ENCODE results near the gene SHD. TPM values are rescaled to one million over a fixed set of nuclear protein-coding genes. Genes with fewer than 3 reads are reported as not detected.
"Not testable (repeated sequence)": the region's sequence is repeated elsewhere in the genome, so short reads cannot be mapped to it uniquely, and the experiment has no call there.

Gene SHD
- total RNA-seq, 1 donor from 2014 or later, result not detected

DNA sequence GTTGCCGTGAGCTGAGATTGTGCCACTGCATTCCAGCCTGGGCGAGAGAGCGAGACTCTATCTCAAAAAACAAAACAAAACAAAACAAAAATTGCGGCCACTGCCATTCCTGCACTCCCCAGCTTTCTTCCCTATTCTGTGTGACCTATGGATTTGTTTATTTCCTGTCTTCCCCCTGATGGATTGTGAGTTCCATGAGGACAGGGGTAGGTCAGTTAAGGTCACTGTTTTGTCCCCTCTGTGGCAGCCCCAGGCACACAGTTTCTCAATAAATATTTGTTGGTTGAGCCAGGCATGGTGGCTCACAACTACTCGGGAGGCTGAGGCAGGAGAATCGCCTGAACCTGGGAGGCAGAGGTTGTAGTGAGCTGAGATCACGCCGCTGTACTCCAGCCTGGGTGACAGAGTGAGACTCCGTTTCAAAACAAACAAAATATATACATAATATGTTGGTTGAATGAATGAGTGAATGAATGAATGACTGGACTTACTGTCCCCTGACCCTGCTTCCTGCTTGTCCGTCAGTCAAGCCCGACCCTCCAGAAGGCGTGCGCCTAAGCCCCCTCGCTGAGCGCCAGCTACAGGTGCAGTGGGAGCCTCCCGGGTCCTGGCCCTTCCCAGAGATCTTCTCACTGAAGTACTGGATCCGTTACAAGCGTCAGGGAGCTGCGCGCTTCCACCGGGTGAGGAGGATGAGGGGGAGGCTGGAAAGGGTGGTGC is 44.8 kb upstream of the SHD start:
- TF ChIP-seq, protein P1, sequence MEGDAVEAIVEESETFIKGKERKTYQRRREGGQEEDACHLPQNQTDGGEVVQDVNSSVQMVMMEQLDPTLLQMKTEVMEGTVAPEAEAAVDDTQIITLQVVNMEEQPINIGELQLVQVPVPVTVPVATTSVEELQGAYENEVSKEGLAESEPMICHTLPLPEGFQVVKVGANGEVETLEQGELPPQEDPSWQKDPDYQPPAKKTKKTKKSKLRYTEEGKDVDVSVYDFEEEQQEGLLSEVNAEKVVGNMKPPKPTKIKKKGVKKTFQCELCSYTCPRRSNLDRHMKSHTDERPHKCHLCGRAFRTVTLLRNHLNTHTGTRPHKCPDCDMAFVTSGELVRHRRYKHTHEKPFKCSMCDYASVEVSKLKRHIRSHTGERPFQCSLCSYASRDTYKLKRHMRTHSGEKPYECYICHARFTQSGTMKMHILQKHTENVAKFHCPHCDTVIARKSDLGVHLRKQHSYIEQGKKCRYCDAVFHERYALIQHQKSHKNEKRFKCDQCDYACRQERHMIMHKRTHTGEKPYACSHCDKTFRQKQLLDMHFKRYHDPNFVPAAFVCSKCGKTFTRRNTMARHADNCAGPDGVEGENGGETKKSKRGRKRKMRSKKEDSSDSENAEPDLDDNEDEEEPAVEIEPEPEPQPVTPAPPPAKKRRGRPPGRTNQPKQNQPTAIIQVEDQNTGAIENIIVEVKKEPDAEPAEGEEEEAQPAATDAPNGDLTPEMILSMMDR (IDR thresholded peaks at IDR 0.05), result no peak
- H3K27ac Mint-ChIP-seq (ENCODE audit: unreplicated experiment), result no peak overlapping the region
- H3K36me3 Mint-ChIP-seq (ENCODE audit: unreplicated experiment), result no peaks in the 10 kb centered on the region
- H3K27me3 Mint-ChIP-seq (ENCODE audit: unreplicated experiment), result no peaks in the 10 kb centered on the region
- H3K4me3 Mint-ChIP-seq (ENCODE audit: unreplicated experiment), result no peak overlapping the region
- DNase-seq (ENCODE audit: extremely low spot score, unreplicated experiment), result no peak
- no peaks in the 10 kb centered on the region for H3K9me3 Mint-ChIP-seq (ENCODE audit: unreplicated experiment)
- H3K4me1 Mint-ChIP-seq (ENCODE audit: unreplicated experiment), result peaks cover 8% of the 10 kb centered on the region

DNA sequence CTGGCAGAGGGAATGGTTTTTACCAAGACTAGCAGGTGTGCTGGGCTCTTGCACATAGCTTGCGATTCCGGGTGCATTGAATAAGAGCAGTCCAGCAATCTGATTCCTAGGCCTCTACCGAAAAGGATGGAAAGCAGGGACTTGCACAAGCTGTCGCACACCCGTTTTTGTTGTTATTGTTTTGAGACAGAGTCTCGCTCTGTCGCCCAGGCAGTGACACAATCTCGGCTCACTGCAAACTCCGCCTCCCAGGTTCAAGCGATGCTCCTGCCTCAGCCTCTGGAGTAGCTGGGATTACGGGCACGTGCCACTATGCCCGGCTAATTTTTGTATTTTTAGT is 44.2 kb upstream of the SHD start:
- Mint-ChIP-seq H3K4me3 (ENCODE audit: unreplicated experiment) (no peak overlapping the region), H3K36me3 (ENCODE audit: unreplicated experiment) (no peaks in the 10 kb centered on the region), H3K4me1 (ENCODE audit: unreplicated experiment) (peaks cover 8% of the 10 kb centered on the region), H3K27ac (ENCODE audit: unreplicated experiment) (no peak overlapping the region), H3K27me3 (ENCODE audit: unreplicated experiment) (no peaks in the 10 kb centered on the region), H3K9me3 (ENCODE audit: unreplicated experiment) (no peaks in the 10 kb centered on the region)
- DNase-seq (ENCODE audit: extremely low spot score, unreplicated experiment), result no peak
- TF ChIP-seq, protein P1 (IDR thresholded peaks at IDR 0.05), result no peak

DNA sequence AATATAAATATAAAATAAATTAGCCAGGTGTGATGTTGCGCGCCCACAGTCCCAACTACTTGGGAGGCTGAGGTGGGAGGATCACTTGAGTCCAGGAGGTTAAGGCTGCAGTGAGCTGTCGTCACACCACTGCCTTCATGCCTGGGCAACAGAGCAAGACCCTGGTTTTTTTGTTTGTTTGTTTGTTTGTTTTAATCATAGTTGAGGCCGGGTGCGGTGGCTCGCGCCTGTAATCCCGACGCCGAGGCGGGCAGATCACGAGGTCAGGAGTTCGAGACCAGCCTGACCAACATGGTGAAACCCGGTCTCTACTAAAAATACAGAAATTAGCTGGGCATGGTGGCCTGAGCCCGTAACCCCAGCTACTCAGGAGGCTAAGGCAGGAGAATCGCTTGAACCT is 41.6 kb upstream of the SHD start:
- not testable (repeated sequence) for H3K4me1 Mint-ChIP-seq (ENCODE audit: unreplicated experiment); H3K27me3 Mint-ChIP-seq (ENCODE audit: unreplicated experiment); DNase-seq (ENCODE audit: extremely low spot score, unreplicated experiment); H3K9me3 Mint-ChIP-seq (ENCODE audit: unreplicated experiment); H3K4me3 Mint-ChIP-seq (ENCODE audit: unreplicated experiment); H3K27ac Mint-ChIP-seq (ENCODE audit: unreplicated experiment); H3K36me3 Mint-ChIP-seq (ENCODE audit: unreplicated experiment)

DNA sequence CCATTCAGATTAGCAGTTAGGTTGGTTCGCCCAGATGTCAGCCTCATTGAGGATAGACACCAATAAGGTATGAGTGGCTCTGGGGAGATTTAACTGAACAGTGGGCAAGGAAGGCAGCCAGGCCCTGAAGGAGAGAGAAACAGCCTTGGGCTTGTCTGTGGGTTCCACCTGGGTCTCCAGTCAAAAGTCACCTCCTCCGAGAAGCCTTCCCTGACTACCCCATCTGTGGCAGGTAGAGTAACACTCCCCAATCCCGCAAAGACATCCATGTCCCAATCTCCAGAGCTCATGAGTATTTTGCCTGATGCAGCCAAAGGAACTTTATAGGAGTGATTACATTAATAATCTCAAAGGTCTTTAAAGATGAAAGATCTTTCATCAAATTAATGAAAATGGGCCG is 40.2 kb upstream of the SHD start:
- no peak for DNase-seq (ENCODE audit: extremely low spot score, unreplicated experiment)
- Mint-ChIP-seq H3K9me3 (ENCODE audit: unreplicated experiment) (peaks cover 5% of the 10 kb centered on the region), H3K4me3 (ENCODE audit: unreplicated experiment) (no peak overlapping the region), H3K27me3 (ENCODE audit: unreplicated experiment) (no peaks in the 10 kb centered on the region), H3K4me1 (ENCODE audit: unreplicated experiment) (peaks cover 2% of the 10 kb centered on the region), H3K27ac (ENCODE audit: unreplicated experiment) (no peak overlapping the region), H3K36me3 (ENCODE audit: unreplicated experiment) (no peaks in the 10 kb centered on the region)
- TF ChIP-seq, protein P1 (IDR thresholded peaks at IDR 0.05), result no peak

DNA sequence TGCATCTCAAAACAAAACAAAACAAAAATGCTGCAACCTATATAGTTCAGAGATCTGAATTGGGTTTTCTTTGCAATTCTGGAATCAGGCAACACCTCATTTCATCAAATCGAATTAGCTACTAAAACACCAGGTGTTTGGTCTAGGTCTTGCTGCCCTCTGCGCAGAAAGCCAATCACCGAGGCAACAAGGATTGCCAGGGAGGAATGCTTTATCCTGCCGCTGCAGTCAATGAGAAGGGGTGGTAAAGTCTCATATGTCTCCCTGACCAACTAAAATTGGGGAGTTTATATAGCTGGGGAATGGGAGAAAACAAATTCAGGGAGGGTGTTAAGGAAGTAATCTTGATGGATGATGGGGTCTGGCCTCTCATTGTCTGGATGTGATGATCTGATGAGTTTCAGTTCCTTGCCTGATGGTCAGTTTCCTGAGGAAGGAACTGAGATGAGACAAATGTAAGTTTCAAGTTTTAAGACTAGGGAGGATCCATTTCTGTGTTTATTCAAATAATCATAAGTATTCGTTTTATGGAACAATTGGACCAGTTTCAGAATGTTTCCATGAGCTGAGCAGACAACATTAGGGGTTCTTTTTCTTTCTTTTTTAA is 37.1 kb upstream of the SHD start:
- Mint-ChIP-seq H3K36me3 (ENCODE audit: unreplicated experiment) (no peaks in the 10 kb centered on the region), H3K4me3 (ENCODE audit: unreplicated experiment) (no peak overlapping the region), H3K4me1 (ENCODE audit: unreplicated experiment) (peaks cover 6% of the 10 kb centered on the region), H3K27me3 (ENCODE audit: unreplicated experiment) (no peaks in the 10 kb centered on the region), H3K27ac (ENCODE audit: unreplicated experiment) (no peak overlapping the region), H3K9me3 (ENCODE audit: unreplicated experiment) (peaks cover 5% of the 10 kb centered on the region)
- no peak for DNase-seq (ENCODE audit: extremely low spot score, unreplicated experiment)
- TF ChIP-seq, protein P1 (IDR thresholded peaks at IDR 0.05), result no peak

DNA sequence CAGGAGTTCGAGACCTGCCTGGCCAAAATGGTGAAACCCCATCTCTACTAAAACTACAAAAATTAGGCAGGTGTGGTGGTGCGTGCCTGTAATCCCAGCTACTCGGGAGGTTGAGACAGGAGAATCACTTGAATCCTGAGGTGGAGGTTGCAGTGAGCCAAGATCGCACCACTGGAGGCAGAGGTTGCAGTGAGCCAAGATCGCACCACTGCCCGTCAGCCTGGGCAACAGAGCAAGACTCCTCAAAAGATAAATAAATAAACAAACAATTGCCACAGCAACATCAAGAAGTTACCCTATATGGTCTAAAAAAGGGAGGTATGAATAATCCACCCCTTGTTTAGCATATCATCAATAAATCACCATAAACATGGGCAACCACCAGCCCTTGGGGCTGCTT is 33.1 kb upstream of the SHD start:
- H3K36me3 Mint-ChIP-seq (ENCODE audit: unreplicated experiment), result peaks cover 19% of the 10 kb centered on the region
- not testable (repeated sequence) for H3K9me3 Mint-ChIP-seq (ENCODE audit: unreplicated experiment); H3K4me1 Mint-ChIP-seq (ENCODE audit: unreplicated experiment); DNase-seq (ENCODE audit: extremely low spot score, unreplicated experiment); H3K4me3 Mint-ChIP-seq (ENCODE audit: unreplicated experiment); H3K27me3 Mint-ChIP-seq (ENCODE audit: unreplicated experiment)
- peak overlapping the region; percentile 99 for H3K27ac Mint-ChIP-seq (ENCODE audit: unreplicated experiment)
